CD1c-positive myeloid dendritic cell (primary cell): ENCODE results near the gene STIM2.

Source experiments
- DNase-seq: peaks from one replicate; pipeline ENCODE4 v3.0.0-alpha.2; 2016; ENCODE audit errors: extremely low spot score

STIM2 gene

GRCh38 chr4:26900765-26901164, 40.1 kb downstream of the STIM2 start:
- DNase-seq: no peak

- DNase-seq: peak; percentile 26
Observed at GRCh38 chr4:26905172-26905571, 44.5 kb downstream of the STIM2 start.

- DNase-seq: peak; percentile 50
Observed at GRCh38 chr4:26907731-26908599, 47.3 kb downstream of the STIM2 start.

- DNase-seq: no peak
Observed at GRCh38 chr4:26909369-26909768, 48.7 kb downstream of the STIM2 start.

GRCh38 chr4:26911254-26911653, 50.6 kb downstream of the STIM2 start:
- no peak for DNase-seq

- no peak for DNase-seq
Observed at GRCh38 chr4:26912069-26912468, 51.4 kb downstream of the STIM2 start.

GRCh38 chr4:26912810-26913209, 52.2 kb downstream of the STIM2 start:
- no peak for DNase-seq

- DNase-seq: no peak
Observed at GRCh38 chr4:26916195-26916594, 55.6 kb downstream of the STIM2 start.

- no peak for DNase-seq
Observed at GRCh38 chr4:26930964-26931363, 70.3 kb downstream of the STIM2 start.

GRCh38 chr4:26931451-26931850, 70.8 kb downstream of the STIM2 start:
- DNase-seq: no peak

GRCh38 chr4:26931966-26932365, 71.3 kb downstream of the STIM2 start:
- no peak for DNase-seq

- DNase-seq: no peak
Observed at GRCh38 chr4:26935397-26935796, 74.8 kb downstream of the STIM2 start.

- peak; percentile 74 for DNase-seq
Observed at GRCh38 chr4:26936284-26937065, 75.8 kb downstream of the STIM2 start.

- peak; percentile 78 for DNase-seq
Observed at GRCh38 chr4:26937139-26937538, 76.5 kb downstream of the STIM2 start.

- no peak for DNase-seq
Observed at GRCh38 chr4:26937567-26937966, 76.9 kb downstream of the STIM2 start.

- DNase-seq: no peak
Observed at GRCh38 chr4:26938516-26938915, 77.9 kb downstream of the STIM2 start.

- no peak for DNase-seq
Observed at GRCh38 chr4:26941951-26942350, 81.3 kb downstream of the STIM2 start.

GRCh38 chr4:26942871-26943270, 82.2 kb downstream of the STIM2 start:
- DNase-seq: no peak

GRCh38 chr4:26943391-26943790, 82.8 kb downstream of the STIM2 start:
- DNase-seq: no peak

GRCh38 chr4:26945794-26946193, 85.2 kb downstream of the STIM2 start:
- DNase-seq: no peak

GRCh38 chr4:26947318-26947717, 86.7 kb downstream of the STIM2 start:
- DNase-seq: no peak

GRCh38 chr4:26950446-26950845, 89.8 kb downstream of the STIM2 start:
- DNase-seq: no peak

GRCh38 chr4:26952891-26953290, 92.2 kb downstream of the STIM2 start:
- DNase-seq: no peak
